GM18508 (cell line): ENCODE results near the gene TENM4.

ENCODE experiments used
- ATAC-seq: cut with Tn5 transposase; IDR thresholded peaks from one replicate; pipeline ENCODE4 v1.9.1; 2021; ENCODE audit warnings: moderate number of reproducible peaks; ENCODE audit not compliant: insufficient read depth, unreplicated experiment

Gene TENM4

DNA sequence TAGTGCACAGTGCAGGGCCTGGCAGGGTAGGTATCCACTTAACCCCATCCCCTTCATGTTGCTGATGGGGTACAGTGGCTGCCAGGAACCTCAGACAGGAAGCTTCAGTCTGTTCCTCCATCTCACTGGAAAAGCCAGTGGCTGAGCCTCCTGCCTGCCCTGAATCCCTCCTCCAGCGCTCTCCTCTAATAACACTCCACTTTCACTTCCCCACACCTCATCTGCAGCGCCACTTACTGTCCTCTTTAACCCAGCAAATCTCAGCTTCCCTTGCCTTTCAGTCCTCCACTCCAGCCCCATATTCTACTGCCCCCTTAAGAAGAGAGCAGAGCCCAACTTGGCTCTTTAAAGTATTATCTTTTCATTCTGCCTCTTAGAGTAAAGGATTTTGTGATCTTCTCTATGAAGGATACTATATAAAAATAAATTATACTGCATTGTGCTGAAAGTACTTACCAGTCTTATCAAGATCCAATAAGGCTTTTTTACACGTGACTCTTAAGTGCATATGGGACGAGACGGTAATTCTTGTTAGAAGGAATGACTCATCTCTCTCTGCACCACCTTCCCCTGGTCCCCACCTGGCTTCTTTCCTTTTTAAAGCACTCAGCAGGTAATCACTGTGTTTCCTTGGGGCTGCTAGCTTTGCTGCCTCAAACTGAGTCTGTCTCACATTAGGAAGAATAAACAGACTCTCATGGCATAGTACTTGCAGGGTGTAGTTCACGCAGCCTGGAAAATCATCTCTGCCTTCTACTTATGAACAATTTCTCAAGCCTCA, 628.1 kb downstream of the TENM4 start:
- no peak for ATAC-seq

GRCh38 chr11:78810559-78811009, 630.2 kb downstream of the TENM4 start:
- no peak for ATAC-seq

DNA sequence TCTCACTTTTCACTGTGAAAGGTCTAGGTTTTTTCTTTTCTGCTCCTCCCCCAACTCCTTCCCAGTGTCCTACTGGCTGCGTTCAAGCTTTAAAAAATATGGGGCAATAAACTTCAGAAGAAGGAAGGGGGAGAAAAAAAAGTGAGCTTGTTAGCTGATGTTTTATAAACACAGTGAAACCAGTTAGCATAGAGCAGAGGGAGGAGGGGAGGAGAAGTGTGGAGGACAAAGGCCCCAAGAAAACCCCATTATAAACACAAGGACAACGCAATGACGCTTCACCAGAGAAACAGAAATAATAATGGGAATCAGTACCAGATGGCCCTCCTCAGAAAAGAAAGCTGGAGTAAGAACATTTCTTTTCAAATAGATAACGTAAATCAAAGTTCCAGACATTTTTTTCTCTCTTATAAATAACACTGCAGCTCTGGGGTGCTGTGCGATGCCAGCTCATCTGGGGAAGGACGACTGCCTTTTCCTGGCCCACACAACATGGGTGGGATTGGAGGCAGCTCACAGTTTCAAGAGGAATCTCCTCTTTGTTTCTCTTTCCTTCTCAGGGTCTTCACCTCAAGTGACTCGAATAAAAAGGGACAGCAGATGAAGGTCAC, 630.8 kb downstream of the TENM4 start:
- ATAC-seq: no peak

DNA sequence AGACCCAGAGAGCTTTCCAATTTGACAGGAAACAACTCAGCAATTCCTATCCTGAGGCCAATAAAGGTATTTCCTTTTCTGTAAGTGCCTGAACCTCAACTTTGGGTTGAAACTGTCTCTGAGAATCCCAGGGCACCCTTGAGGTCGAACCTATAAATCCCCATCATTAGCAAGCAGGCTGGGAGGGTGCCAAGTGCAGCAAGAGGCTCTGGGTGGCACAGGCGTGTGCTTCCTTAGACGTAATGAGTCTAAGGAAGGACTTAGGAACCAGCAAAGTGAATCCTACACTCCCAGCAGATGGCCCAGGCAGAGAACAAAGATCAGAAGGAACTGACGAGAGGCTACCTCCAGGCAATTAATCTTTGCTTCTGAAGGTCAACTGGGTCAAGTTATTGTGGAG, 631.9 kb downstream of the TENM4 start:
- no peak for ATAC-seq

DNA sequence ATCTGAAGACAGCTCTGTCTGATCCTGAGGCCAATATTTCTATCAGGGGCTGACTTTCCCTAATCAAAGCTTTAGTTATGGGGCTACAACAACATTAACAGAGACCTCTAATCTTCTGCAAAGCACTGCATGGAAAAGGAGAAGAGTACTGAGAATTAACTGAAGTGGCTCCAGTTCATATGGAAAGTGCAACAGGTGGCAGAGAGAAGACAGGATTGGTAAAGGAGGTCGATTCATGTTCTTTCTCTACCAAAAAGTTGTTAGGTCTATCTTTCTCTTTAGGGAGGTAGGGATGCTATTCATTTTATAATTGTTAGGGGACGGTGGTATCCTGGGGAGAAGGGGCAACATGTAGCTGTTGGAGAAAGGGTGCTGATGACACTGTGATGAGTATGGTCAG, 633.5 kb downstream of the TENM4 start:
- no peak for ATAC-seq

DNA sequence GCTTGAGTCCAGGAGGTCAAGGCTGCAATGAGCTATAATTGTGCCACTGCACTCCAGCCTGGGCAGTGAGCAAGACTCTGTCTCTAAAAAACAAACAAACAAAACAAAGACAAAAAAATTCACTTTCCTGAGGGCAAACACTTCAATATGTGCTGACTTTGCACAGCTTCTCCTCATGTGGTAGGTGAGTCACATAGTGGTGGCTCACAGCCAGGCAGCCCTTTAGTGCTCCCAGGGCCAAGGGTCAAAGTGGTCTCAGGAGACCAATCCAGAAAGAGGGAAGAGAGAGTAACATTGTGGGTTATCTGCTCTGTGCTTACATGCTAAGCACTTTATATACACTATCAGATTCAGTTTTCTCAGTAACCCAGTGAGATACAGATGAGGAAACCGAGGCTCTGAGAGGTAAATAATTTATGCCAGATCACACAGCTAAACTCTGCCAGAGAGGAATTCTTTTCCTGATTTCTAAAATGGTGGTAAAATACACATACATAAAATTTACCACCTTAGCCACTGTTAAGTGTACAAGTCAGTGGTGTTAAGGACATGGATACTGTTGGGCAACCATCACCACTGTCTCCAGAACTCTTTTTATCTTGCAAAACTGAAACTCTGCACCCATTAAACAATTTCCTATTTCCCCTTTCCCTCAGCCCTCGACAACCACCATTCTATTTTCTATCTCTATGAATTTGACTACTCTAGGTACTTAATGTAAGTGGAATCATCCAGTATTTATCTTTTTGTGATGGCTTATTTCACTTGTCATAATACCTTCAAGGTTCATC, 634.4 kb downstream of the TENM4 start:
- no peak for ATAC-seq

DNA sequence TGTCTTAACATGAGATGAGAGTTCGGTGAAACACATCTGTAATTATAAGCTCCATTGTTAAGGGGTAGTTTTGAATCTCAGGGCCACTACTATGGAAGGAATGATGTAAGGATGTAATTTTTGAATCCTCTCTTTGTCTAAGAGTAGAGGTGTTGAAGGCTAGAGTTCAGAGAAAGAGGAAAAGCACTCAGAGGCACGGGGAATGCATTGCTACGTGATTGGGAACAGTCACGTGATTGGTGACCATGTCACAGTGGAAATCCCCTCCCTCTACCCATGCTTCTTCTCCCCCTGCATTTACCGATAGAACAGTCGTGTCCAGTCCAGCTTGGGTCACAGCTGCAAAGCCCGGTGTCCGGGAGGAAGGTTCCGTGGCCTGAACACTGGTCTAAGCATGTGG, 635.8 kb downstream of the TENM4 start:
- no peak for ATAC-seq

DNA sequence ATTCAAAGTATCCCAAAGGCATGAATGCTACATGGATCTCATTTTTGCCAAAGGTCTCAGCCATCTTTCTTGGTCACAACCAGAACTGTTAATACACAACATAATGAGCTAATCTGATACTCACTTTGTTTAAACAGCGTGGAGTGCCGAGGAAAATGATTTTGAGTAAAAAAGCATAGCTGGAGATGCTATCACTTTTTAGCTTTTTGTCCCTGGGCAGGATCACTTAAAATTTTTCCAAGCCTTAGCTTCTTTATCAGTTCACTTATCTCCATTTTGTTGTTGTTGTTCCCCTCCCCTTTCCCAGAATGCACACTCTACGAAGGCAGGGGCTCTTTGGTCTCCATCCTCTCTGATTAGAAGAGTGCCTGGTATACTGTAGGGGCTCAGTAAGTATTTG, 636.8 kb downstream of the TENM4 start:
- no peak for ATAC-seq

DNA sequence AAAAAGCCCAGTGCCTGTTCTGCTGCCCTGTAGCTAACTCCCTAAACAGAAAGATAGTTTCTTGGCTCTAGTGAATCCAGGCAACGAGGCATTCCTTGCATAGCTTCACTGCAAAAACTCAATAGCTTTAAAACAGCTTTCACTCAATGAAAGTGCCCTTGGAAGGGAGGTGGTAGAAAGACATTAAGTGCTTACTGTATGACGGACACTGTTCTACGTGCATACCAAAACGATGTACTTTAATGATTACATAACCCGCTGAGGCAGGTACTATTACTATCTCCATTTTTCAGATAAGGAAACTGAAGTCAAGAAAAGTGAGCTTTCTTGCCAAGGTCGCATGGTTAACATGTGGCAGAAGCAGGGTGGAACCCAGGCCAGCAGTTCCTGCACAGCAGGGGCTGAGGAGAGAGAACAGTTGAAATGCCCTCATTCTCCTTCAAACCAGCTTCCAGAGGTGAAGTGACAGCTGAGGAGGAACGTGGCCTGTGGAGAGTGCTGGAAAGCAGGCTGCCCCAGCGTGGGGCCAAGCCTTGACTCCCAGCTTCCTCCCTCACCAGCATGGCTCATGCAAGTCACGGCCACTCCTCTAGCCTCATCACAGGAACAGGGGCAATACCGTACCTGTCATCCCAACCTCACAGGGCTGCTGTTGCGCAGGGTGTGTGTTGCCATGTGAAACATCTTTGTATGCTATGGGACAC, 638.6 kb downstream of the TENM4 start:
- no peak for ATAC-seq

- ATAC-seq: no peak
These were observed 639.5 kb downstream of the TENM4 start for GRCh38 chr11:78801161-78801884.

GRCh38 chr11:78800756-78801155, 640.1 kb downstream of the TENM4 start:
- no peak for ATAC-seq

DNA sequence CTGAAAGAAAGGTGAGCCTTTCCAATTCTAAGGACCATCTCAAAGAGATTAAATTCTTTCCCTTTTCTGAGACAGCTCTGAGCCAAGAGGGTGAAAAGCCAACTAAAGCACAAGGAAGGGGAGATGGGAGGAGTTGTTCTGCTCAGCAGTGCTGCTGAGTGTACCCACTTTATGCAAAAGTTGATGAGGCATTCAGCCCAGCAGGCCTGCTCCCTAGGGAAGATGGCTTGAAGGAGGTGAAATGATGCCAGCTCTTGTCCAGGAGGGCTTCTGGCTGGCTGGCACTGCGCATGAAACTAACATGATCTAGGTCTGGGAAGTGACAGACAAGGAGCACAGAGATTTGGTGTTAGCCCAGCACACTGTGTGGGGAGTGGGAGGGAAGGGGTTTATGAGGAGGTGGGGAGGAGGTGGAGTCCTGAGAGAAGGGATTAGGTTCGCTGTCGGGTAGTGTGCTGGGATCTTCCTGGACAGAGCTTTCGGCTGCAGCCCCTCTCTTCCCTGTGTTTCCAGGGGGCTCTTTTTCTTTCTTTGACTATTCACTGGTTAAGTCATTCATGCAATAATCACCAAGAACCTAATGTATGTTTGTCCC, 640.6 kb downstream of the TENM4 start:
- no peak for ATAC-seq

DNA sequence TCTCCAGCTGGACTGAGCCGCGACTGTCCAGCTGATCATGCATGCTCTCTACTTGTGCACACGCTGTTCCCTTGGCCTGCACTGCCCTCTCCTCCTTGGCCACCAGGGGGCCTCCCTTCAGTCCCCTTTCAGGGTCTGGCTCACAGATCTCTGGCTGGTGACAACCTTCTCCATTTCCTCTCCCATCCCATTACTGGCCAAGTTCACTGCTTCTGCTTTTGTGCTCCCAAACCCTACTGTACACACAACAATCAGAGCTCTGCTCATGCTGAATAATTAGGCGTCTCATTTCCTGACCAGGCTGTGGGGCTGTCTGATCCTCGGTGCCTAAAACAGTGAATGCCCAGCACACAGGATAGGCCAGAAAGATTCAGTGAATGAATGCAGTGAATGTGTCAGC, 642.2 kb downstream of the TENM4 start:
- peak; percentile 52 for ATAC-seq

GRCh38 chr11:78797559-78797958, 643.3 kb downstream of the TENM4 start:
- no peak for ATAC-seq

- no peak for ATAC-seq
These were observed 643.9 kb downstream of the TENM4 start for GRCh38 chr11:78796956-78797355.

DNA sequence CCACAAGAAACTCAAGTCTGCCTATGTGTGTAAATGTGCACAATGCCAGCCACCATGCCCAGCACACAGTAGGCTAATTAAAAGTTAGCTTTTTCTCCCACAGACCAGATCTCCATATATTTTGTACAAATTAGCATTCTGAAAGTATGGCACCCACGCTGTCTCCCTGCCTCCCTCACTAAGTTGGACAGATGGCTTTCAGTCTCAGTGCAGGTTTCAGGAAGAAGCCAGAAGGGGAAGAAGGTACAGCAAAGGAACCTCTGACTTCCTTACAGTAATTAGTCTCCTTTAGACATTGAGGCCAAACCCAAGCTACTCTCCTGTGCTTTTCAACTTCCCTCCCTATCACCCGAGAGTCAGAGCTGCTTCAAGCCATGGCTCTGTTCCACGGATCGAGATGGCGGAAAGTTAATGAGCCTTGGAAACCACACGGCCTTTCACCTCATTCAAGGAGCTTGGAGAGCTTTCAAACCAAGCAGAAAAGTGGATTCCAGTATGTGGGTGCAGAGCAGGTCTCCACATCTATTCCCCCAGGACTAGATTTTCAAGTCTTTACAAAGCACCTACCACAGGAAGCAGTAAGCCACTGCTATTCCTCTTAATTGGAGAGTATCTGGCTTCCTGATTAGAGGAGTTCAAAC, 645.1 kb downstream of the TENM4 start:
- no peak for ATAC-seq

DNA sequence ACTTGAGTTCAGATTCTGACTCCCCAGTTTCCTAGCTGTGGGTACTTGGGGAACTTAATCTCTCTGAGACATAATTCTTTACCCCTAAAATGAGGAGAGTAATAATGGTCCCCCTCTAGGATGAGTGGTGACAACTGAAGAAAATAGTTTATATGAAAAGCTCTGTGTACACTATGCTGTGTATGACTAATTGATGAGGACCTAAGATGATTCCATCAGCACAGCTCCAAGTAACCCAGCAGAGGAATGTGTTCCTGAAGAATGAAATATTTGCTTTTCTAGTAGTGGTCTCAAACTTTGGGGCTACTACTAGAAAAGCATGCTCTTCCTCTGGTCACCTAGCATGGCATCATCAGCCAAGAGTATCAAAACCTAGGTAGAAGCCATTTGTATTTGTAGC, 648.9 kb downstream of the TENM4 start:
- no peak for ATAC-seq

- ATAC-seq: no peak
These were observed 649.6 kb downstream of the TENM4 start for GRCh38 chr11:78791254-78791653.

DNA sequence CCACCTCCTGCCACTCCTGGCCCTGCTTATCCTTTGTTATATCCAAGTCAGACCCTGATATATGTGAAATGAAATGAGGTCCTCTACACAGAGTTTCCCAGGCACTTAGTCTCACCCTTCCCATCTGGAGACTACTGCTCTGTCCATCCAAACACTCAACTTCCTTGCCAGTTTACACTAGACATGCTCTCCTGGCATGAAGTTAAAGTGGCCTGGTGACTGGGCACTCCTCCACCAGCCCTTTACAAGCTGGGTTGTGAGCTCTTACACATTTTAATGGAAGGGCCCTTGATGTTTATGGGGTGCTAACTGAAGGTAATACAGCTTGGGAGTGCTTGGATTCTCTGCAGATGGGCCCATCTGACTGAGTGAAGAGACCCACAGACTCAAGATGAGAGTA, 650.0 kb downstream of the TENM4 start:
- no peak for ATAC-seq
